A673 (cell line): Measurements from ENCODE around the gene SMARCAL1. TPM values are rescaled to one million over a fixed set of nuclear protein-coding genes. Genes with fewer than 3 reads are reported as not detected.

Experiments
- BruUV-seq: library from RNA; stranded (reverse); fragments of 400-500 nt; replicated peaks from 2 replicates; lab custom pipeline; 2021; lab: Mats Ljungman, UMichigan
- CTCF ChIA-PET: fragments of 300-600 bp; sonication (Branson Sonifier 250); formaldehyde crosslinking; loops from one replicate; lab custom pipeline; 2022; ENCODE audit warnings: antibody characterized with exemption; lab: Charles Lee
- POLR2A ChIA-PET: fragments of 300-600 bp; sonication (Branson Sonifier 250); formaldehyde crosslinking; loops from one replicate; lab custom pipeline; 2022; ENCODE audit warnings: antibody characterized with exemption; ENCODE audit not compliant: low non-redundant PET; lab: Charles Lee
- DNase-seq: peaks from one replicate; pipeline ENCODE4 v3.0.0-alpha.2; 2015; ENCODE audit warnings: low spot score
- H3K27ac ChIP-seq: fragments of 200-600 bp; sonication (generic); 2 replicates; pipeline ENCODE4 v1.5.1; 2016; ENCODE audit warnings: mixed run types, low read depth, mild to moderate bottlenecking, mixed read lengths, antibody characterized with exemption, low read length; ENCODE audit not compliant: poor library complexity, severe bottlenecking
- H3K27me3 ChIP-seq: fragments of 200-600 bp; sonication (generic); replicated peaks from 2 replicates; pipeline ENCODE4 v1.6.1; 2017; ENCODE audit warnings: mixed run types, low read depth, mild to moderate bottlenecking, mixed read lengths, antibody characterized with exemption, low read length; ENCODE audit not compliant: insufficient read depth, poor library complexity
- H3K36me3 ChIP-seq: fragments of 200-600 bp; sonication (generic); 2 replicates; pipeline ENCODE4 v1.6.1; 2016; ENCODE audit warnings: mixed run types, mild to moderate bottlenecking, mixed read lengths, antibody characterized with exemption, low read length; ENCODE audit not compliant: insufficient read depth, poor library complexity, severe bottlenecking
- H3K4me1 ChIP-seq: fragments of 200-600 bp; sonication (generic); 2 replicates; pipeline ENCODE4 v1.6.1; 2017; ENCODE audit warnings: mixed run types, mild to moderate bottlenecking, mixed read lengths, antibody characterized with exemption, low read length; ENCODE audit not compliant: insufficient read depth, poor library complexity, severe bottlenecking
- H3K4me3 ChIP-seq: fragments of 200-600 bp; sonication (generic); 2 replicates; pipeline ENCODE4 v1.5.1; 2016; ENCODE audit warnings: low read depth, mixed run types, mild to moderate bottlenecking, mixed read lengths, low read length; ENCODE audit not compliant: poor library complexity, severe bottlenecking
- H3K9me3 ChIP-seq: fragments of 200-600 bp; sonication (generic); 2 replicates; pipeline ENCODE4 v1.6.1; 2016; ENCODE audit warnings: mixed run types, low read depth, mild to moderate bottlenecking, mixed read lengths, antibody characterized with exemption, low read length; ENCODE audit not compliant: poor library complexity, severe bottlenecking
- EZH2 ChIP-seq: fragments of 200-600 bp; sonication (generic); IDR thresholded peaks from 2 replicates; pipeline ENCODE4 v1.6.1; 2017; ENCODE audit warnings: borderline replicate concordance, low read depth, mild to moderate bottlenecking, mixed read lengths, antibody characterized with exemption, low read length; ENCODE audit not compliant: poor library complexity, severe bottlenecking
- intact Hi-C: fragments of 100-400 bp; cut with micrococcal nuclease; formaldehyde crosslinking; loops from one replicate; pipeline ENCODE4 v1.10.0; 2022; ENCODE audit not compliant: unreplicated experiment
- total RNA-seq: library from RNA; stranded (reverse); gene quantifications from 2 replicates; pipeline ENCODE4 v1.2.3, GENCODE V29; 2021
- TF ChIP-seq, protein P1 (sequence below): fragments of 300-800, 200-600 bp; sonication (generic); conservative IDR thresholded peaks from 2 replicates; pipeline ENCODE4 v1.5.1; 2017; ENCODE audit warnings: low read depth, mild to moderate bottlenecking, antibody characterized with exemption, low read length, moderate library complexity, mixed read lengths

Gene SMARCAL1
- total RNA-seq, 1 experiment from 2014 or later = 20.7 TPM

DNA sequence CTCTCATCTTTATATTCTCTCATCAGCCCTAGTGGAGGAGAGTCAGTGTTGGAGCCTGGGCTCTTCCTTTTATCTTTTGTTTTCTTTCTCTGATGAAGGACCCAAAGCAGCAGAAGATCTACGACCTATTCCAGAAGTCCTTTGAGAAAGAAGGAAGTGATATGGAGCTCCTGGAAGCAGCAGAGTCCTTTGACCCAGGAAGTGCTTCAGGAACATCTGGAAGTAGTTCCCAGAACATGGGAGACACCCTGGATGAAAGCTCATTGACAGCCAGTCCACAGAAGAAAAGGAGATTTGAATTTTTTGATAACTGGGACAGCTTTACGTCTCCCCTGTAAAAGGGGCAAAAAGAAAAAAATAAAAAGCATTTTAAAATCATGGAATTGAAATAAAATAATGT, 70.4 kb downstream of the SMARCAL1 start:
- Histone ChIP-seq H3K27me3 (no peaks in the 10 kb centered on the region), H3K27ac (no peak overlapping the region), H3K9me3 (no peaks in the 10 kb centered on the region), H3K4me3 (no peak overlapping the region), H3K4me1 (no peaks in the 10 kb centered on the region), H3K36me3 (peaks cover 3% of the 10 kb centered on the region)
- TF ChIP-seq, protein P1, sequence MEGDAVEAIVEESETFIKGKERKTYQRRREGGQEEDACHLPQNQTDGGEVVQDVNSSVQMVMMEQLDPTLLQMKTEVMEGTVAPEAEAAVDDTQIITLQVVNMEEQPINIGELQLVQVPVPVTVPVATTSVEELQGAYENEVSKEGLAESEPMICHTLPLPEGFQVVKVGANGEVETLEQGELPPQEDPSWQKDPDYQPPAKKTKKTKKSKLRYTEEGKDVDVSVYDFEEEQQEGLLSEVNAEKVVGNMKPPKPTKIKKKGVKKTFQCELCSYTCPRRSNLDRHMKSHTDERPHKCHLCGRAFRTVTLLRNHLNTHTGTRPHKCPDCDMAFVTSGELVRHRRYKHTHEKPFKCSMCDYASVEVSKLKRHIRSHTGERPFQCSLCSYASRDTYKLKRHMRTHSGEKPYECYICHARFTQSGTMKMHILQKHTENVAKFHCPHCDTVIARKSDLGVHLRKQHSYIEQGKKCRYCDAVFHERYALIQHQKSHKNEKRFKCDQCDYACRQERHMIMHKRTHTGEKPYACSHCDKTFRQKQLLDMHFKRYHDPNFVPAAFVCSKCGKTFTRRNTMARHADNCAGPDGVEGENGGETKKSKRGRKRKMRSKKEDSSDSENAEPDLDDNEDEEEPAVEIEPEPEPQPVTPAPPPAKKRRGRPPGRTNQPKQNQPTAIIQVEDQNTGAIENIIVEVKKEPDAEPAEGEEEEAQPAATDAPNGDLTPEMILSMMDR = no peak
- TF ChIP-seq EZH2 = no peak
- intact Hi-C loops = no loop called here
- BruUV-seq = no TSS peak
- CTCF ChIA-PET = no interaction called here
- DNase-seq = no peak
- POLR2A ChIA-PET = interaction anchor here (0.6 kb wide), 1 partner anchor 24 kb away, joined by 3 read pairs; no protein-coding TSS in a partner anchor

DNA sequence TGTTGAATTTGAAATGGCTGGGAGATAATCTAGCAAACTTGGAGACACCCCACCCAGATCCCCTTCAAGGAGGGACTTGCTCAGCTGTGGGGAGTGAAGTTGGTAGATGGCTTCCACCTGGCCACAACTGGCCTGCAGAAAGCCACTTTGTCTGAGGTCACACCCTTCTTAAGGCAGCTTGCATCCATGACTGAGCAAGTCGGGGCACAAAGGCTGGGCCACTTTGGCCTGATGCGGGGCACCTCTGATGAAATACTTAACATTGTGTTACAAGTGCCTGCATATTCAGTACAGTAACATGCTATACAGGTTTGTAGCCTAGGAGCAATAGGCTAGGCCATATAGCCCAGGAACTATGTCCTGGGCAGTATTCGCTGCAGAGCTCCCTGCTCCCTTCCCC, 73.0 kb downstream of the SMARCAL1 start:
- no peaks in the 10 kb centered on the region for H3K27me3 ChIP-seq
- H3K4me1 ChIP-seq = no peaks in the 10 kb centered on the region
- no peaks in the 10 kb centered on the region for H3K9me3 ChIP-seq
- DNase-seq = no peak
- peaks cover 3% of the 10 kb centered on the region for H3K36me3 ChIP-seq
- no peak overlapping the region for H3K4me3 ChIP-seq
- ChIA-PET POLR2A (no interaction called here), CTCF (no interaction called here)
- TF ChIP-seq, protein P1 = no peak
- TF ChIP-seq EZH2 = no peak
- no peak overlapping the region for H3K27ac ChIP-seq
- intact Hi-C loops = no loop called here
- BruUV-seq = no TSS peak

DNA sequence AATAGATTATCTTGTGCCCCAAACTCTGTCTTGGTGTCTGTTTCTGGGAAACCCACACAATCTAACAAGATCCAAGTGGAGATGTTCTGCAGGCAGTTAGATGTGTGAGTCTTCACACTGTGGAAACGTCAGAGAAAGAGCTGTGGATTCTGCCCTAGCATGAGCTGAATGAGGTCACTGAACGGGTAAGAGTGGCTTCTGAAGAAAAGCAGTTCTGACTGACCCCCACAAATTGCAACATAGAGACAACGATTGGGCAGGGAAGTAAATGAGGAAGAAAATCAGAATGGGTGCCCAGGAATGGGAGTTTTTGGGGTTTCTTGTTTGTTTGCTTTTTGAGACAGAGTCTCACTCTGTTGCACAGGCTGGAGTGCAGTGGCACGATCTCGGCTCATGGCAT, 73.5 kb downstream of the SMARCAL1 start:
- H3K27me3 ChIP-seq = no peaks in the 10 kb centered on the region
- no peak for DNase-seq
- H3K4me1 ChIP-seq = no peaks in the 10 kb centered on the region
- no peaks in the 10 kb centered on the region for H3K9me3 ChIP-seq
- ChIA-PET CTCF (no interaction called here), POLR2A (no interaction called here)
- TF ChIP-seq, protein P1 = no peak
- BruUV-seq = no TSS peak
- intact Hi-C loops = no loop called here
- peaks cover 3% of the 10 kb centered on the region for H3K36me3 ChIP-seq
- no peak overlapping the region for H3K27ac ChIP-seq
- H3K4me3 ChIP-seq = no peak overlapping the region
